K562 (cell line): ENCODE results near the gene AKAP12. TPM values are rescaled to one million over a fixed set of nuclear protein-coding genes. Genes with fewer than 3 reads are reported as not detected.
A peak's percentile ranks its signal among the peaks of the same experiment; 100 is the strongest.

Experiments used
- ATAC-seq: fragments of 200-7000 bp; cut with Tn5 transposase; 3 replicates; pipeline ENCODE4 v1.9.1; 2020; ENCODE audit warnings: moderate library complexity
- BruUV-seq: library from RNA; stranded (reverse); fragments of 400-500 nt; replicated peaks from 2 replicates; lab custom pipeline; 2021; lab: Mats Ljungman, UMichigan
- CTCF ChIA-PET: fragments of 300-600 bp; formaldehyde crosslinking; extraction: SDS; loops from one replicate; lab custom pipeline; 2021; ENCODE audit warnings: low intra/inter-chr PET ratio; lab: Yijun Ruan, JAX
- POLR2A ChIA-PET: fragments of 300-600, 350-650 bp; sonication (Branson Sonifier 250); formaldehyde crosslinking; extraction: SDS; loops from one replicate; lab custom pipeline; 2021; ENCODE audit warnings: antibody characterized with exemption, inconsistent platforms; lab: Yijun Ruan, JAX
- DNase-seq, 4 experiments: peaks; one replicate each; pipeline versions ENCODE4 v3.0.0 to v3.0.0-alpha.2; 2011 to 2018; ENCODE audit warnings: low spot score in 3 of 4, mixed read lengths in 3 of 4; ENCODE audit errors: extremely low read depth in 1 of 4
- FAIRE-seq: peaks from 2 replicates; lab custom pipeline; 2011; peaks lifted over from hg19 to GRCh38; lab: Jason Lieb, UNC
- H2AFZ ChIP-seq: 2 replicates; pipeline ENCODE4 v1.6.0; 2011; ENCODE audit warnings: low read depth, low read length, control low read depth, inconsistent platforms
- H3K27ac ChIP-seq: fragments of 200-600 bp; 3 replicates; pipeline ENCODE4 v1.8.0; 2011; ENCODE audit warnings: low read depth, mild to moderate bottlenecking, control low read depth, inconsistent platforms, low read length, moderate library complexity, mixed read lengths; ENCODE audit errors: extremely low read depth
- H3K27me3 ChIP-seq, 2 experiments: fragments of 300-600 bp in 1 of 2; 2 replicates in 1 of 2; 3 replicates in 1 of 2; pipeline versions ENCODE4 v1.6.0 to v1.8.0; 2011; ENCODE audit warnings: inconsistent platforms in 2 of 2, low read length in 2 of 2, mild to moderate bottlenecking in 1 of 2, mixed read lengths in 1 of 2, moderate library complexity in 1 of 2; ENCODE audit not compliant: control insufficient read depth in 2 of 2, insufficient read depth in 2 of 2
- H3K36me3 ChIP-seq: fragments of 300-600 bp; 3 replicates; pipeline ENCODE4 v1.8.0; 2011; ENCODE audit warnings: mild to moderate bottlenecking, low read length, inconsistent platforms; ENCODE audit not compliant: control insufficient read depth, insufficient read depth
- H3K4me1 ChIP-seq, 2 experiments: fragments of 200-600 bp in 1 of 2; replicated peaks in 1 of 2; 2 replicates in 1 of 2; 3 replicates in 1 of 2; pipeline versions ENCODE4 v1.5.1 to v1.8.0; 2011; ENCODE audit warnings: inconsistent platforms in 2 of 2, low read length in 2 of 2, mild to moderate bottlenecking in 1 of 2, mixed read lengths in 1 of 2, moderate library complexity in 1 of 2; ENCODE audit not compliant: control insufficient read depth in 2 of 2, insufficient read depth in 2 of 2
- H3K4me2 ChIP-seq: 2 replicates; pipeline ENCODE4 v1.6.1; 2011; ENCODE audit warnings: low read length, control low read depth, inconsistent platforms, mixed read lengths; ENCODE audit not compliant: insufficient read depth
- H3K4me3 ChIP-seq: fragments of 200-600 bp; sonication (generic), shearing (Covaris generic); 2 replicates; pipeline ENCODE4 v1.5.1; 2016; ENCODE audit warnings: control low read depth, inconsistent platforms
- H3K79me2 ChIP-seq: fragments of 200-600 bp; 3 replicates; pipeline ENCODE4 v1.8.0; 2011; ENCODE audit warnings: low read length, inconsistent platforms; ENCODE audit not compliant: control insufficient read depth, insufficient read depth
- H3K9ac ChIP-seq, 2 experiments: 2 replicates each; pipeline versions ENCODE4 v1.6.0 to v1.6.1; 2011; ENCODE audit warnings: low read depth in 2 of 2, low read length in 2 of 2, control low read depth in 1 of 2, inconsistent platforms in 1 of 2, mild to moderate bottlenecking in 1 of 2, mixed read lengths in 1 of 2; ENCODE audit not compliant: insufficient read depth in 1 of 2
- H3K9me1 ChIP-seq: one replicate; pipeline ENCODE4 v1.6.0; 2011; ENCODE audit warnings: inconsistent platforms, mild to moderate bottlenecking, low read length, moderate library complexity; ENCODE audit not compliant: control insufficient read depth, insufficient read depth
- H3K9me3 ChIP-seq: replicated peaks from 2 replicates; pipeline ENCODE4 v1.5.1; 2011; ENCODE audit warnings: low read depth, low read length, inconsistent platforms; ENCODE audit not compliant: control insufficient read depth, insufficient read depth
- H4K20me1 ChIP-seq: replicated peaks from 2 replicates; pipeline ENCODE4 v1.6.1; 2011; ENCODE audit warnings: low read length, inconsistent platforms, mixed read lengths; ENCODE audit not compliant: control insufficient read depth, insufficient read depth
- C11orf30 ChIP-seq: fragments of 450-650 bp; IDR thresholded peaks from 2 replicates; pipeline ENCODE4 v1.6.1; 2016; ENCODE audit warnings: low read depth, mild to moderate bottlenecking
- CBFA2T3 ChIP-seq: fragments of 450-650 bp; IDR thresholded peaks from 2 replicates; pipeline ENCODE4 v1.6.1; 2017
- MAFG ChIP-seq: fragments of 450-650 bp; conservative IDR thresholded peaks from 2 replicates; pipeline ENCODE4 v1.6.1; 2016; ENCODE audit warnings: missing genetic modification characterization, missing compliant biosample characterization
- ZNF277 ChIP-seq: fragments of 250-450 bp; sonication (Bioruptor Pico); IDR thresholded peaks from 2 replicates; pipeline ENCODE4 v1.8.0; 2022; ENCODE audit warnings: inconsistent platforms, mild to moderate bottlenecking, moderate library complexity, borderline replicate concordance
- ZNF316 ChIP-seq: fragments of 450-650 bp; IDR thresholded peaks from 2 replicates; pipeline ENCODE4 v1.6.1; 2016
- ZNF41 ChIP-seq: fragments of 250-450 bp; sonication (Bioruptor Pico); conservative IDR thresholded peaks from 2 replicates; pipeline ENCODE4 v1.4.0; 2020; ENCODE audit warnings: mild to moderate bottlenecking
- WGBS: fragments of 100-300 bp; shearing (Covaris generic); methylation state at CpG from one replicate; pipeline ENCODE4 v1.1.6; 2016; ENCODE audit warnings: low coverage, mixed read lengths; ENCODE audit not compliant: insufficient coverage; ENCODE audit errors: missing lambda C conversion rate; 5-methylcytosine and 5-hydroxymethylcytosine counted together
- in situ Hi-C: fragments of 300-500 bp; cut with MboI; formaldehyde crosslinking; loops from 4 replicates; pipeline ENCODE4 v1.15.0; 2018; ENCODE audit warnings: inconsistent platforms, mixed read lengths
- intact Hi-C: fragments of 100-400 bp; cut with micrococcal nuclease; formaldehyde crosslinking; loops from 2 replicates; pipeline ENCODE4 v1.14.2; 2022
- polyA plus RNA-seq, 8 experiments: library from polyadenylated mRNA; depleted of rRNA in 4 of 8; stranded (reverse) in 5 of 8; unstranded in 3 of 8; fragments of >200 nt; fragmentation: Nextera tagmentation in 2 of 8; fragmentation: Illumina TruSeq in 1 of 8; extraction: Ambion mirVana in 2 of 8; extraction: Trizol in 1 of 8; gene quantifications; 2 replicates each; pipeline versions ENCODE4 v1.2.1 to v1.2.3, GENCODE V29; 2011 to 2014; ENCODE audit warnings: inconsistent platforms in 1 of 8, missing spikeins in 1 of 8
- total RNA-seq, 7 experiments: library from RNA; depleted of rRNA in 6 of 7; stranded (reverse); fragments of >200 nt in 6 of 7; fragmentation: Illumina TruSeq in 2 of 7; extraction: Trizol in 2 of 7; gene quantifications; 2 replicates each; pipeline versions ENCODE4 v1.2.1 to v1.2.3, GENCODE V29; 2011 to 2021; ENCODE audit warnings: low replicate concordance in 1 of 7

The AKAP12 gene
- total and polyA plus RNA-seq, 9 of the 15 experiments (the other 6 are each of a cell fraction or from before 2014, with no cell fraction given): 0.08 to 2.0 (median 0.62) TPM

GRCh38 chr6:151393410-151393809 lies 153.6 kb downstream of the AKAP12 start:
- DNase-seq (no peak), FAIRE-seq (no peak), ATAC-seq (no peak)
- TF ChIP-seq ZNF277 (CRISPR knock-in tag) (no peak), ZNF316 (peak; percentile 71; the same call in 1 of the 2 replicates), CBFA2T3 (no peak), ZNF41 (CRISPR knock-in tag) (no peak), C11orf30 (peak; percentile 36; the same call in 1 of the 2 replicates), MAFG (0 out of 2 replicates have a peak, but pooled peaks have one; percentile 13)
- Histone ChIP-seq H3K4me1 (peaks cover 10 to 22% of the 10 kb centered on the region in 2 experiments; a peak in 4 of 5 replicates), H2AFZ (no peak overlapping the region), H4K20me1 (peaks cover 15% of the 10 kb centered on the region; the same call in 1 of the 2 replicates), H3K9me3 (no peaks in the 10 kb centered on the region), H3K36me3 (peaks cover 48% of the 10 kb centered on the region), H3K4me3 (no peak overlapping the region; the same call in 1 of the 2 replicates), H3K27me3 (no peaks in the 10 kb centered on the region), H3K9ac (peak overlapping the region in 1 of 2 experiments; percentile 70; a peak in 3 of 4 replicates), H3K27ac (peak overlapping the region; percentile 6; the same call in 1 of the 3 replicates), H3K4me2 (no peak overlapping the region), H3K9me1 (no peaks in the 10 kb centered on the region), H3K79me2 (peaks cover 86% of the 10 kb centered on the region)
- intact Hi-C loops: loop anchor here (5.0 kb wide), 2 partner anchors 1589 to 1609 kb away; partner anchors contain the start of genes FBXO5 and MTRF1L
- in situ Hi-C loops: no loop called here
- BruUV-seq: no TSS peak
- ChIA-PET POLR2A (interaction anchor here (1.0 to 1.2 kb wide), 2 partner anchors 14 to 20 kb away, joined by 4 to 6 read pairs; no protein-coding TSS in a partner anchor), CTCF (no interaction called here)
- 81% methylated on average over 4 of the region's 4 CpGs for WGBS
